OCI-LY3 (cell line): ENCODE measurements around the gene DOCK1.

Source experiments
- H2AFZ ChIP-seq: fragments of 200-600, 300-600 bp; shearing (Covaris generic); 2 replicates; pipeline ENCODE4 v1.6.0; 2014; ENCODE audit warnings: antibody characterized with exemption, low read depth, low read length
- H3K27ac ChIP-seq: fragments of 200-600, 300-600 bp; sonication (generic); 2 replicates; pipeline ENCODE4 v1.5.1; 2014; ENCODE audit warnings: mild to moderate bottlenecking, low read length, moderate library complexity, mixed read lengths
- H3K27me3 ChIP-seq: fragments of 200-600, 300-600 bp; sonication (generic); 2 replicates; pipeline ENCODE4 v1.6.1; 2014; ENCODE audit warnings: low read depth, low read length, mixed read lengths
- H3K36me3 ChIP-seq: fragments of 200-600, 300-600 bp; sonication (generic); replicated peaks from 2 replicates; pipeline ENCODE3; 2014; ENCODE audit warnings: low read depth, low read length, mixed read lengths
- H3K4me1 ChIP-seq: fragments of 300-600, 200-600 bp; sonication (generic); 2 replicates; pipeline ENCODE4 v1.6.1; 2014; ENCODE audit warnings: low read length, mixed read lengths
- H3K4me2 ChIP-seq: fragments of 200-600, 300-600 bp; sonication (generic); 2 replicates; pipeline ENCODE4 v1.6.1; 2014; ENCODE audit warnings: low read length, mixed read lengths
- H3K4me3 ChIP-seq: fragments of 300-600, 200-600 bp; sonication (generic); 2 replicates; pipeline ENCODE4 v1.5.1; 2014; ENCODE audit warnings: antibody characterized with exemption, mild to moderate bottlenecking, low read length, moderate library complexity
- H3K79me2 ChIP-seq: fragments of 300-600, 200-600 bp; shearing (Covaris generic); 2 replicates; pipeline ENCODE4 v1.6.1; 2014; ENCODE audit warnings: mild to moderate bottlenecking, low read length, mixed read lengths
- H3K9ac ChIP-seq: fragments of 300-600, 200-600 bp; shearing (Covaris generic); 2 replicates; pipeline ENCODE4 v1.6.0; 2014; ENCODE audit warnings: mild to moderate bottlenecking, low read length, moderate library complexity
- H3K9me3 ChIP-seq: fragments of 200-600, 300-600 bp; shearing (Covaris generic); 2 replicates; pipeline ENCODE4 v1.6.1; 2014; ENCODE audit warnings: low read length, mixed read lengths; ENCODE audit not compliant: insufficient read depth
- H4K20me1 ChIP-seq: fragments of 200-600, 300-600 bp; sonication (generic); 2 replicates; pipeline ENCODE4 v1.6.1; 2016; ENCODE audit warnings: low read length, mixed read lengths; ENCODE audit not compliant: insufficient read depth
- EZH2phosphoT487 ChIP-seq: fragments of 200-600 bp; shearing (Covaris generic); IDR thresholded peaks from 2 replicates; pipeline ENCODE4 v1.6.1; 2018; ENCODE audit warnings: antibody characterized with exemption, mixed run types, low read depth
- TF ChIP-seq, protein P1 (sequence below): fragments of 200-600, 300-600 bp; sonication (generic); IDR thresholded peaks from 2 replicates; pipeline ENCODE4 v1.5.1; 2014; ENCODE audit warnings: antibody characterized with exemption, low read length, low read depth

DOCK1 gene

DNA sequence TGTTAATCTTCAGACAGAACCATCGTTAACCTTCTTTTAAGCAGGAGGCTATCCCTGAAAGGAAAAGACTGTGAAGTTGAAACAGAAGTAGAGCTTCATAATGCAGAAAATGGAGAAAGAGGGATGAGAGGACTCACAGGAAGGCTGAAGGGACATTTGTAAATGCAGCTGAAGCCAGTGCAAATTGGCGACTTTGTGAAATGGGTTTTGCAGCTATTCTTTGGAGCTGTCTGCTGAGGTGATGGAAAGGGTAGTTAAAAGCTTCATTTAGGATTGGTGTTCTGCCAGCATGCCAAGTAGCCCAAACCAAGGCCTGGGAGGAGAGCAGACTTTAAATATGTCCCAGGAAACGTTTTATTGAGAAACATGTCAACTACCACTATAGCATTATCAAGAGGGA is 168.4 kb downstream of the DOCK1 start:
- H3K4me1 ChIP-seq = no peaks in the 10 kb centered on the region
- H3K79me2 ChIP-seq = no peaks in the 10 kb centered on the region
- no peak overlapping the region for H3K27ac ChIP-seq
- H2AFZ ChIP-seq = no peak overlapping the region
- H3K4me3 ChIP-seq = no peak overlapping the region
- no peaks in the 10 kb centered on the region for H3K36me3 ChIP-seq
- H3K27me3 ChIP-seq = no peaks in the 10 kb centered on the region
- H3K4me2 ChIP-seq = no peak overlapping the region
- TF ChIP-seq, protein P1, sequence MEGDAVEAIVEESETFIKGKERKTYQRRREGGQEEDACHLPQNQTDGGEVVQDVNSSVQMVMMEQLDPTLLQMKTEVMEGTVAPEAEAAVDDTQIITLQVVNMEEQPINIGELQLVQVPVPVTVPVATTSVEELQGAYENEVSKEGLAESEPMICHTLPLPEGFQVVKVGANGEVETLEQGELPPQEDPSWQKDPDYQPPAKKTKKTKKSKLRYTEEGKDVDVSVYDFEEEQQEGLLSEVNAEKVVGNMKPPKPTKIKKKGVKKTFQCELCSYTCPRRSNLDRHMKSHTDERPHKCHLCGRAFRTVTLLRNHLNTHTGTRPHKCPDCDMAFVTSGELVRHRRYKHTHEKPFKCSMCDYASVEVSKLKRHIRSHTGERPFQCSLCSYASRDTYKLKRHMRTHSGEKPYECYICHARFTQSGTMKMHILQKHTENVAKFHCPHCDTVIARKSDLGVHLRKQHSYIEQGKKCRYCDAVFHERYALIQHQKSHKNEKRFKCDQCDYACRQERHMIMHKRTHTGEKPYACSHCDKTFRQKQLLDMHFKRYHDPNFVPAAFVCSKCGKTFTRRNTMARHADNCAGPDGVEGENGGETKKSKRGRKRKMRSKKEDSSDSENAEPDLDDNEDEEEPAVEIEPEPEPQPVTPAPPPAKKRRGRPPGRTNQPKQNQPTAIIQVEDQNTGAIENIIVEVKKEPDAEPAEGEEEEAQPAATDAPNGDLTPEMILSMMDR = no peak
- TF ChIP-seq EZH2phosphoT487 = no peak
- H3K9me3 ChIP-seq = no peaks in the 10 kb centered on the region
- no peak overlapping the region for H3K9ac ChIP-seq
- H4K20me1 ChIP-seq = no peaks in the 10 kb centered on the region

DNA sequence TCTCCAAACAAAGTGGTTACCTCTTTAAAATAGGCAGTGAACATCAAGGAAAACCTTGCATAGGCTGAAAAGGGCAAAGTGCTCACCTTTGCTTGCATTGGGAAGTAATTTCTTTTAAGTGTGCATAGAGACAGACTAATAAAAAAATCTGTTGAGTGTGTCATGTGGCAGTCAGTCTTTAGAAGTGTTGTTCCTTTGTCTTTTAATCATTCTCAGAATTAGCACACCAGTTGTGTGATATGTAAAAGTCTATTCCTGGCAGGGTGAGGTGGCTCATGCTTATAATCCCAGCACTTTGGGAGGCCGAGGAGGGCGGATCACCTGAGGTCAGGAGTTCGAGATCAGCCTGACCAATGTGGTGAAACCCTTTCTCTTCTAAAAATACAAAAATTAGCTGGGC is 174.2 kb downstream of the DOCK1 start:
- Histone ChIP-seq H3K9ac (no peak overlapping the region), H3K79me2 (no peaks in the 10 kb centered on the region), H3K4me2 (no peak overlapping the region), H3K36me3 (no peaks in the 10 kb centered on the region), H3K27ac (no peak overlapping the region), H3K4me3 (no peak overlapping the region), H2AFZ (no peak overlapping the region), H3K9me3 (no peaks in the 10 kb centered on the region), H4K20me1 (no peaks in the 10 kb centered on the region), H3K4me1 (no peaks in the 10 kb centered on the region), H3K27me3 (no peaks in the 10 kb centered on the region)
- no peak for TF ChIP-seq EZH2phosphoT487
- TF ChIP-seq, protein P1 = no peak

DNA sequence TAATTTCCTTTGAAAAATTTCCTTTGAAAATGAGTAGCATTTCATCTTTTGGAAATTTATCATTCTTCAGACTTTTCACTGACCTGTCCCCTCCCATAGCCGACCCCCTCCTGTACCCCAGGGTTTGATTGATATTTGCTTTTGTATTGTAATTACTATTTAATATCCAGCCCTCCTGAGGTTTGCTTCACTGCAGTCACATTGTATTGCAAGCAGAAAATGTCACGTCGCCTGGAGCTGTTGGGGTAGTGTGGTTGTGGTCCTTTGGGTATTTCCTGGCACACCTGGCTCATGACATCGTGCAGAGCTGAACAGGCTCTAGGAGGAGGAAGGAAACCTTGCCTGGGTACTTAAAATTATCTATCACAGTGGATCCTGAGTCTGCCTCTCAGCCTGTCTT is 175.1 kb downstream of the DOCK1 start:
- no peaks in the 10 kb centered on the region for H3K79me2 ChIP-seq
- TF ChIP-seq EZH2phosphoT487 = no peak
- TF ChIP-seq, protein P1 = no peak
- no peak overlapping the region for H3K9ac ChIP-seq
- H3K9me3 ChIP-seq = no peaks in the 10 kb centered on the region
- no peak overlapping the region for H3K4me2 ChIP-seq
- no peak overlapping the region for H2AFZ ChIP-seq
- H3K27me3 ChIP-seq = no peaks in the 10 kb centered on the region
- H3K27ac ChIP-seq = no peak overlapping the region
- no peaks in the 10 kb centered on the region for H3K4me1 ChIP-seq
- H3K36me3 ChIP-seq = no peaks in the 10 kb centered on the region
- no peaks in the 10 kb centered on the region for H4K20me1 ChIP-seq
- no peak overlapping the region for H3K4me3 ChIP-seq

DNA sequence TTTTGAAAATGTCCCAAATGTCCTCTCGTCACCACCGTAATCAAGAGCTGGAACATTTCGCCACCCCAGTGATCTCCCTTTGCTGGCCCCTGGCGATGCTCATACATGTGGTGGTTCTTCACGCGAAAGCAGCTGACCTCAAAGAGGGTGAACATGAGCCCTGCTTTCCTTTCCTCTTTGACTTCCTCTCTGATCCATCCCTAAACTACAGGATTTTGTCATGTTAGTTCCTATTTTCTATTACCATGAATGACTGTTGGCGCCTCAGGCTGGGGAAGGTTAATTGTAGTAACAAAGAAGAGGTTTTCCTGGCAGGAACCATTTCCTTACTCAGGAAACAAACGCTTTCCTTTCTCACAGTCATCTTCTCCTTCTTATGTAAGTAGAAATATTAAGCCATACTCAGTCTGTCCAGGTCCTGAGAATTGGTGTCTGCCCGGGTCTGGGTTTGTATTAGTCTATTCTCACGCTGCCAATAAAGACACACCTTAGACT is 176.7 kb downstream of the DOCK1 start:
- Histone ChIP-seq H3K27ac (no peak overlapping the region), H3K4me3 (no peak overlapping the region), H3K4me1 (no peaks in the 10 kb centered on the region), H3K4me2 (no peak overlapping the region), H3K27me3 (no peaks in the 10 kb centered on the region), H3K9me3 (no peaks in the 10 kb centered on the region), H4K20me1 (no peaks in the 10 kb centered on the region), H3K79me2 (no peaks in the 10 kb centered on the region), H3K36me3 (no peaks in the 10 kb centered on the region), H3K9ac (no peak overlapping the region), H2AFZ (no peak overlapping the region)
- TF ChIP-seq, protein P1 = no peak
- no peak for TF ChIP-seq EZH2phosphoT487
